ENCODE data around the gene HDAC5.
"Not testable (repeated sequence)": the region's sequence is repeated elsewhere in the genome, so short reads cannot be mapped to it uniquely, and the experiment has no call there.

Gene HDAC5

GRCh38 chr17:44110823-44111633 lies 12.4 kb downstream of the HDAC5 start:
- peak; percentile 95 to 98 for DNase-seq

- no peak for DNase-seq
Measured at GRCh38 chr17:44110011-44110686, 13.3 kb downstream of the HDAC5 start.

GRCh38 chr17:44109312-44109630 lies 14.2 kb downstream of the HDAC5 start:
- DNase-seq: no peak

- DNase-seq: no peak
Measured at GRCh38 chr17:44108440-44109311, 14.8 kb downstream of the HDAC5 start.

- DNase-seq: no peak
Measured at GRCh38 chr17:44106801-44107200, 16.6 kb downstream of the HDAC5 start.

- no peak for DNase-seq
Measured at GRCh38 chr17:44105941-44106340, 17.5 kb downstream of the HDAC5 start.

GRCh38 chr17:44105483-44105882 lies 18.0 kb downstream of the HDAC5 start:
- no peak for DNase-seq

GRCh38 chr17:44102849-44103622 lies 20.4 kb downstream of the HDAC5 start:
- DNase-seq: no peak

GRCh38 chr17:44101858-44102257 lies 21.6 kb downstream of the HDAC5 start:
- DNase-seq: not testable (repeated sequence)

- no peak for DNase-seq
Measured at GRCh38 chr17:44097110-44097958, 26.1 kb downstream of the HDAC5 start.

GRCh38 chr17:44095647-44096496 lies 27.6 kb downstream of the HDAC5 start:
- peak; percentile 61 to 78 for DNase-seq

GRCh38 chr17:44095388-44095646 lies 28.1 kb downstream of the HDAC5 start:
- no peak for DNase-seq

- DNase-seq: no peak
Measured at GRCh38 chr17:44094701-44095387, 28.6 kb downstream of the HDAC5 start.

- DNase-seq: no peak
Measured at GRCh38 chr17:44093231-44093900, 30.1 kb downstream of the HDAC5 start.

GRCh38 chr17:44092051-44092450 lies 31.4 kb downstream of the HDAC5 start:
- no peak for DNase-seq

- no peak for DNase-seq
Measured at GRCh38 chr17:44091200-44091997, 32.0 kb downstream of the HDAC5 start.

GRCh38 chr17:44088254-44088653 lies 35.2 kb downstream of the HDAC5 start:
- DNase-seq: no peak

- no peak for DNase-seq
Measured at GRCh38 chr17:44087319-44087718, 36.1 kb downstream of the HDAC5 start.
